ENCODE results near the gene WDR48.

The WDR48 gene

GRCh38 chr3:39063143-39063542 is 11.3 kb downstream of the WDR48 start:
- DNase-seq = no peak

GRCh38 chr3:39064646-39065045 is 12.8 kb downstream of the WDR48 start:
- no peak for DNase-seq

GRCh38 chr3:39065197-39065596 is 13.4 kb downstream of the WDR48 start:
- DNase-seq = peak in 10 of 56 donors; percentile 1 to 29 (median 7)

- DNase-seq = no peak
Observed at GRCh38 chr3:39067286-39067685, 15.5 kb downstream of the WDR48 start.

- no peak for DNase-seq
Observed at GRCh38 chr3:39068556-39068955, 16.7 kb downstream of the WDR48 start.

- DNase-seq = no peak
Observed at GRCh38 chr3:39075910-39076309, 24.1 kb downstream of the WDR48 start.

- no peak for DNase-seq
Observed at GRCh38 chr3:39079530-39079929, 27.7 kb downstream of the WDR48 start.

- no peak for DNase-seq
Observed at GRCh38 chr3:39080026-39080425, 28.2 kb downstream of the WDR48 start.

GRCh38 chr3:39082666-39083313 is 31.0 kb downstream of the WDR48 start:
- DNase-seq = no peak

- no peak for DNase-seq
Observed at GRCh38 chr3:39086144-39086543, 34.3 kb downstream of the WDR48 start.

GRCh38 chr3:39088456-39088855 is 36.6 kb downstream of the WDR48 start:
- DNase-seq = no peak

- DNase-seq = no peak
Observed at GRCh38 chr3:39088889-39089288, 37.1 kb downstream of the WDR48 start.

- DNase-seq = no peak
Observed at GRCh38 chr3:39090922-39091321, 39.1 kb downstream of the WDR48 start.

GRCh38 chr3:39094851-39095677 is 43.2 kb downstream of the WDR48 start:
- no peak for DNase-seq

- DNase-seq = peak in 2 of 56 donors; percentile 20 to 23
Observed at GRCh38 chr3:39095778-39096177, 44.0 kb downstream of the WDR48 start.

- peak in 21 of 56 donors; percentile 9 to 58 (median 25) for DNase-seq
Observed at GRCh38 chr3:39096775-39097174, 45.0 kb downstream of the WDR48 start.

GRCh38 chr3:39097716-39098472 is 46.1 kb downstream of the WDR48 start:
- no peak for DNase-seq

- DNase-seq = no peak
Observed at GRCh38 chr3:39098473-39099000, 46.7 kb downstream of the WDR48 start.

GRCh38 chr3:39099242-39099641 is 47.4 kb downstream of the WDR48 start:
- DNase-seq = no peak

- no peak for DNase-seq
Observed at GRCh38 chr3:39099738-39100499, 48.1 kb downstream of the WDR48 start.

GRCh38 chr3:39100500-39100886 is 48.7 kb downstream of the WDR48 start:
- no peak for DNase-seq

Data from nucleus accumbens (tissue), 56 donors.